GM18873 (cell line): ENCODE data around the gene PPP1R9A.

Source experiments
- ATAC-seq: cut with Tn5 transposase; IDR thresholded peaks from one replicate; pipeline ENCODE4 v1.9.1; 2021; ENCODE audit warnings: mild to moderate bottlenecking, moderate library complexity, moderate number of reproducible peaks; ENCODE audit not compliant: unreplicated experiment, low FRiP score

PPP1R9A gene

DNA sequence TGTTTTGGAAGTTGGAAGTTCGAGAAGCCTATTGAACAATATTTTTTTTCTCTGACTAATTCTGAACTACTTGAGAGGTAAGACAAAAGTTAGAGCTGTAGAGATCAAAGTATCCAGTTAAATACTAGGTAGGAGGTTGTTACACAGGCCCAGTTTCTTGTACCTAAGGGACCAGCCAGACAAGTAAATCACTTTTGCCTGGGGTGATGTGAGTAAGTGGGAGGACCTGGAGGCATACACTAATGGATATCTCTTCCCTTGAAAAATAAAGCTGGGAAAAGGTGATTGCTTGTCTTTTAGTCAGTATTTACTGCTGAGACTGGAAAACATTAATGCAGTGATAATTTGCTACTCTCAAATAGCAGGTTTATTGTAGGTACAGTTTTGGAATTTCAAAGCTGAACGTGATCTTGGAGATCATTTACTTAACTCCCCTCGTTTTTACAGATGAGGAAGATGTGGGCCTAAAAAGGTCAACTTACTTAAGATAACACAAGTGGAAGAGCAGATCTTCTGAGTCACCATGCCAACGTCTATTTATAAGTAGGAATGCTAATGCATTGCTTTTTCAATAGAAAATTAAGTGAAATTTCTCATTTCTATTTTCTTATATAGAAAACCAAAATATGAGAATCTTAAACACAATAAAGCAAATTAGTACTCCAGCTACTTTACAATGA, 181.3 kb downstream of the PPP1R9A start:
- no peak for ATAC-seq

GRCh38 chr7:95089414-95090315, 182.3 kb downstream of the PPP1R9A start:
- no peak for ATAC-seq

DNA sequence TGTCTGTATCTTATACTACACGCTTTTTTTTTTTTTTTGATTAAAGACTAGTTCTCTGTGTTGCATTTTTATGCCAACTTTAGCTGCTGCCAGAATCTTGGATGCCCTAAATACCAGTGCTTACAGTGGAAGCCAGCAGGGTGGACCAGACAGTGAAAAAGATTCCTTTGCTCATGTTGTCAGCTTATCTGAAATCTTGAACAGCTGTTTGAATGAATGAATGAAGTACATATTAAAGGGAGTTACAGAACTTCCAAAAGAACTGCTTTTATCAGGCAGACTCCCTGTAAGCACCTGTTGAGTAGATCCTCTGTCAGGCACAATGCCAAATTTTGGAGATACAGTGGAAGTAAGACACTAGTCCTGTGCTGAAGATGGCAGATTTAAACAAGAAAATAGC, 184.9 kb downstream of the PPP1R9A start:
- no peak for ATAC-seq

DNA sequence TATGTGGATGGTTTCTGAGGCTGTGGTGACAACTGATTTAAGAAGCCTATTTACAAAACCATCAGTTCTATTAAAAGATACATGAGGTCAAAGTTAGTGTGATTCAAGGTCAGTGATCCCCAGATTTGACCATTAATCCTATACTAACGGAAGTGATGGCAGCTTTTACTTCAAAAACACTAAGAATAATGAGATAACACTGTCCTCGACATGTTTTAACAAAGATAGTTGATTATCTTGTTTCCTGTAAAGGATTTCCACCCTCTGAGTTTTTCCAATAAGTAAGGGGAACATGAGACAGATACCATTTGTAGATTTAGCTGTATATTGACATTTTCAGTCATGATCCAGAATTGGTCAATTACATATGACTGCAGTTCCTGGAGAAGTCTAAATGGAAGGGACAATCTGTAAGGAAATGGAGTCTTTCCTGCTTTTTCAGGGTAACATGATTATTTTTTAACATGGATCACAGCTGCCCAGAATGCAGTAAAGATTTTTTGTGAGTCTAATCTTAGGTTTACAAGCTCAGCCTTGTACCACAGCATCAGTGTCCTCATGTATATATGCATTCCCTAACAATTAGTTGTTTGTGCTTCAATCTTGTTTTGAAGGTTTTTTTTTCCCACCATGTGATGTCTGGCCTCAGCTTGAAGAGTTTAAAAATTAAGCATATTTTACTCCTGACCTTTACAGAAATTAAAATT, 188.0 kb downstream of the PPP1R9A start:
- no peak for ATAC-seq

DNA sequence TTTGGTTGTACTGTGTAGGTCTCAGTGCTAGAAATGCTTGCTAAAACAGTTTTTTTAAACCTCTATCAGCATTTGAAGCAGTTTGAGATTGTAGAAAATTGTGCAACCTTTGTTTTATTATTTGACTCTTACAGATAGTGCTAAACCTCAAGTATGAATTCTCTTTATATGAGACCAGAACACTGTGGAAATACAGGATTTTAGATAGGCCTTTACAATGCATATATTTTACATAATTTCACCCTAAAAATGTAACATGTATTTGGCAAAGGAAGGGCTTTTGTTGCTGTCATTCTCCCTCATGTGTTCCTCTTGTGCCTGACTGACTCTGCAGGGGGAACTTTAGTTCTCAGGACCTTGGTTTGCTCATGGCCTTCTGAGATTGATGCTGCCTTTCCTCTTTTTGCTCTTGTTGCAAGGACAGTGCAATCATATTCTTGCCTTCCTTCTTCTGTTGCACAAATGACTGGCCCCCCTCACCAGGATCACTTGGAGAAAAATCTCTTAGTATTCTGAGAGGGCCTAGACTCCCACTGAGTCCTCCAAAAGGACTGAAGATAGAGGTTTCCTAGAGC, 188.7 kb downstream of the PPP1R9A start:
- no peak for ATAC-seq

DNA sequence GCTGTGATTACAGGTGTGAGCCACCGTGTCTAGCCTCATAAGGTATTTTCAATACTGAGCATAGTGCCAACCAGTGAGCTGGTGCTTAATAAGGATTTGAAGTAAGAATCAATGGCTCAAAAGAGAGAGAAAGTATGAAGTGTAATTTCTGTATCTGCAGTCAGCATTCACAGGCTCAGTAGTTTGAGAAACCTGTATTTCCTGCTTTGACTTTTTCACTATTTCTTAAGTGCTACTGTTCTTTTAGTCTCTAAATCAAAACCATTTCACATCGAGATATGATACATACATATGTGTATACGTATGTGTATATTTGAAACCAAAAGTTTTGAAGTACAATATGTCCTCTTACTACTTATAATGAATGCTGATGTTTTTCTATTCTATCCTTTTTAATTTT, 189.9 kb downstream of the PPP1R9A start:
- no peak for ATAC-seq

DNA sequence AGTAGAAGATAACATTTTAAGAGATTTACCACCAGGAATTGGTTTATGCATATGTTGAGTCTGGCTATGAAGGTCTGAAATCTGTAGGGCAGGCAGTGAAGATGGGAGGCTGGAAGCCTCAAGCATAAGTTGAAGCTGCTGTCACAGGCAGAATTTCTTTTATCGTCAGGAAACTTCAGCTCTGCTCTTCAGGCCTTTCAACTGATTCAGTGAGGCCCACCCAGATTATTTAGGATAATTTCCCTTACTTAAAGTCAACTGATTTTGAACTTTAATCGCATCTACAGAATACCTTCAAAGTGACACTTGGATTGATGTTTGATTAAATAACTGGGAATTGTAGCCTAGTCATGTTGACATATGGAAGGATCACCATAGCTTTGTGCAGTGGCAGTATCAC, 190.5 kb downstream of the PPP1R9A start:
- no peak for ATAC-seq

GRCh38 chr7:95099106-95099505, 191.7 kb downstream of the PPP1R9A start:
- no peak for ATAC-seq

DNA sequence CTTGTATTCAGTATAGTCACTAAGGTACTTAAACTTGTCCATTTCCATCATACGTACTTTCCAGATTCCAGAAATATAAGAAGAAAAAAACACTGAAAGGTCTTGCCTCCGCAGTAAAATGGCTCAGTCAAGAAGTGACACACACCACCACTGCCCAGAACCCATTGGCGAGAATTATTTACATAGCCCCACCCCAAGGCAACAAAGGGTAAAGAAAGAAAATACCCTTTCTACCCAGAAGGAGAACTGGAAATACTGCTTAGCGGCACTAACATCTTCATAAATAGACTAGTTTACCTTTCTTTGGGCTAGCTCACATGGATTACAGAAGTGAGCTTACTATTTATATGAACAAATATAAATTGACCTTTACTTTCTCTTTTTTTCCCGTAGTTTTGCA, 194.0 kb downstream of the PPP1R9A start:
- no peak for ATAC-seq

- ATAC-seq: no peak
Measured at GRCh38 chr7:95102662-95103061, 195.3 kb downstream of the PPP1R9A start.

DNA sequence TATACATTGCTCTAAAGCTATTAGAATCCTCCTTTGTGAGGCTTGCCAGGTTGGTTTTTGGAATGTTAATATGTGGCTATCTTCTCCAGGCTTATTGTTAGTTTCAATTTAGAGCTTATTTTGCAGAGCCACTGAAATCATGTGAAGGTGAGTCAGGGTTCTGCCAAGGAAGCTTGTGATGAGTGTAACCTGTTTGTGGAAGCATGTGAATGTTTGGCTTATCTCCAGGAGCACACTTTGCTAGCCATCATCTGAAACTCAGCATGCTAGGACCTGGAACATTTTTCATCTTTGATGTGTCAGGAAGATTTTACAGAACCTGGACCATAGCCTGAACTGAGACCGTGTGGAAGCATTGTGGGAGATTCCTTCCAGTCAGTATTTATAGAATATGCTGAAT, 197.3 kb downstream of the PPP1R9A start:
- no peak for ATAC-seq

DNA sequence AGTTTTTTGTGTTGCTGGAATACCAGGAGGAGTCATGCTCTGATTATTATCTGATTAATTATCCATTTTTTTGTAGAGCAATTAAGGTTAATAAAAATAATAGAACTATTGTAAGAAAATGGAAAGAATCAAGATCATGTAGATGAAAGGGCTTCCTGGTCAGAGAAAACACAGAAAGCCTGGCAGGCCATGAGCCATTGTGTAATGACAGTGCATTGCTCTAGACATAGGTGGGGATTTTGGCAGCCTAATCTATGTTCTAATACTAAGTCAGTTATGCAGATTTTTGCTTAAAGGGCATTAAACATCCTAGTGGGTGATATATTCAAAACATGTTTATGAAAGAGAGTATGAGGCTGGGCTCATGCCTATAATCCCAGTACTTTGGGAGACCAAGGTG, 198.2 kb downstream of the PPP1R9A start:
- ATAC-seq: no peak

GRCh38 chr7:95106401-95106800, 199.0 kb downstream of the PPP1R9A start:
- ATAC-seq: no peak

GRCh38 chr7:95110707-95111106, 203.3 kb downstream of the PPP1R9A start:
- no peak for ATAC-seq

DNA sequence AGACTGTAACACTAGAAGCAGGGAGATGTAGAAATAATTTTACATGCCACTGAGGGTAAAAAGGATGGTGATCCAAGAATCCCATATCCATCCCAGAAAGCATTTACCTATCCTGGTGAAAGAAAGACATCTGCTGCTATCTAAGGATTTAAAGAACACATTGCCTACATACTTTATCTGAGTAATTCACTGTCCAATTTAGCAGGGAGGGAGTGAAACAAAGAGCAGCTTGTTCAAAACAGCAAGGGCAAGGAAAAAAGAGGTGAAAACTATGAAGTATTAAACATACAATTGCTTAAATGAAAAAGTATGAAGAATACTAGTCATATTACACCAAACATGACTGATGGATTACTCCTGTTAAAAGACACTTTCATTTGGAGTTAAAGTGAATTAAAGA, 206.2 kb downstream of the PPP1R9A start:
- no peak for ATAC-seq

DNA sequence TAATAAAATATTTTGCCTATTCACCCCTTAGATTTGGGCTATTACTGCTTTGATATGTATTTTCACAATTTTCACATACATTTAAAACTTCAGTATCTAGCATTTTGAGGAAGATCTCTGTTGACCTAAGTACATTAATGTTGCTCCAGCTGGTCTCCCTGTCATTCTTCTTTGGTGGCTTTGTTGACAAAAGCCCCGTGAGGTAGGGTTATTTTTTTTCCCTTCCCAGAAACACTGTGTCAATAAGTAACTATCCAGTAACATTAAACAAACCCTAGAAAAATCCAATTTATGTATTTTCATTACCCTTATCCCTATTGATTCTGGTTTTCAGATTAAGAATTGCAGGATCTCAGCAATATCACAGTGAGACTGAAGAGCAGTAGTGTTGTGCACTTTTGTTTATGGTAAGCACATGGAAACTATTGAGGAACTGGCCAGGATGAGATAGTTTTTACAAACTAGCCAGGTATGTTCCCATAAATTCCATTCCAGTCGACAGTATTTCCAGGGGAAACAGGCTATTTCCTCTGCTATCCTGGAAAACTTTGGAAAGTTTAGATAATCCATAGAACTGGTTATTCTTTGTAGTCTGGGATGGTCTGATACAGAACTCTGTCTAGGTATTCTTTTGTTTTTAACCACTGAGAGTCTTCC, 218.8 kb downstream of the PPP1R9A start:
- no peak for ATAC-seq

- no peak for ATAC-seq
Measured at GRCh38 chr7:95132500-95132899, 225.1 kb downstream of the PPP1R9A start.

GRCh38 chr7:95139922-95140321, 232.5 kb downstream of the PPP1R9A start:
- ATAC-seq: no peak

GRCh38 chr7:95141755-95142154, 234.4 kb downstream of the PPP1R9A start:
- no peak for ATAC-seq

GRCh38 chr7:95144256-95144655, 236.9 kb downstream of the PPP1R9A start:
- ATAC-seq: no peak
